ENCODE results near the gene IGSF21. TPM values are rescaled to one million over a fixed set of nuclear protein-coding genes. Genes with fewer than 3 reads are reported as not detected.

The IGSF21 gene
- total RNA-seq, 1 donor from 2014 or later: 0.10 TPM

- DNase-seq: no peak
Observed at GRCh38 chr1:18178111-18178510, 70.5 kb downstream of the IGSF21 start.

DNA sequence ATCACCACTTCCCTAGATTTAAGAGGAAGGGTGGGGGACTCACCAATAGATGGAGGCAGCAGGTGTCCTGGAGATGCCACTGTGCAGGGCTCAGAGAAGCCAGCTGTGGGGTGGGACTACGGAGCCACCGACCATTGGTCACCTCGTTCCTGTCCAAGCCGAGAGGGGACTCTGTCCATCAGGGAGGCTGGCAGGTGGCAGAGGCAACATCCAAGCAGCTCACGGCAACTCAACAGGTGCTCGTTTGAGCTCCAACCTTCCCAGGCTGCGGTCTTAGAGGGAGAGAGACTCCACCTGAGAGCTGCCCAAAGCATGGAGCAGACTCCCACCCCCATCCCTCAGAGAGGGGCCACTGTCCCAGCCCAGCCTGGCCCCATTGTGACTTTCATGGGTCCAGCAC lies 71.4 kb downstream of the IGSF21 start:
- no peak for DNase-seq

DNA sequence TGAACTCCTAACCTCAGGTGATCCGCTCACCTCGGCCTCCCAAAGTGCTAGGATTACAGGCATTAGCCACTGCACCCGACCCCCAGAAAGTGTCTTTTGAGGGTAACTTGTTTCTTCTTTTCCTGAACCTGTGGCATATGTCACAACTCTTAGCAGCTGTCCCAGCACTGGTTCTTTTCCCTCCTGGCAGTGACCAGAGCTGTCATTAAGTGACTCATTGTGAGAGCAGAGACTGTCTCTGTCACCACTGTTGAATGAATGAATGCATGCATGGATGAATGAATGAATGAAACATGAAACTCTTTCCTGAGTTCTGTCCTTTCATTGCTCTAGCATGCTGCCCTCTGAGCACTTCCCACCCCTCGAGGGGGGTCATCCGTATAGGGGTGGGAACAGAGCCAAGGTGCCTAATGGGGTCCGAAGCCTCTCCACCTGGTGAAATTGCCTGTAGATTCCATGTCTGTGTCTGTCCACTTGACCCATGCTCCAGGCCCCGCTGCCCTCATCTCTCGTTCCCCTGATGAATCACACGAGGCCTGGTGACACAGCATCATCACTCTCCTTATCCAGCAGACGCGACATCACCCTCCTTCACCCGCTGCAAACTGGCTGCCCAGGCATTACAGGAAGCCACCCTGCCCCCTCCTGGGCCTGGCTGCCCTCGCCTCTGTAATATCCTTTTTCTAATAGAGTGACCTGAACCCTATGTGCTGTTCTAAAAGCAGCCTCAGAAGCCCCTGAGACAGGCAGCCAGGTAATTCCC lies 75.0 kb downstream of the IGSF21 start:
- DNase-seq: no peak

- no peak for DNase-seq
Observed at GRCh38 chr1:18183533-18183932, 75.9 kb downstream of the IGSF21 start.

- DNase-seq: no peak
Observed at GRCh38 chr1:18187054-18187453, 79.5 kb downstream of the IGSF21 start.

GRCh38 chr1:18188820-18189517 lies 81.4 kb downstream of the IGSF21 start:
- DNase-seq: no peak

DNA sequence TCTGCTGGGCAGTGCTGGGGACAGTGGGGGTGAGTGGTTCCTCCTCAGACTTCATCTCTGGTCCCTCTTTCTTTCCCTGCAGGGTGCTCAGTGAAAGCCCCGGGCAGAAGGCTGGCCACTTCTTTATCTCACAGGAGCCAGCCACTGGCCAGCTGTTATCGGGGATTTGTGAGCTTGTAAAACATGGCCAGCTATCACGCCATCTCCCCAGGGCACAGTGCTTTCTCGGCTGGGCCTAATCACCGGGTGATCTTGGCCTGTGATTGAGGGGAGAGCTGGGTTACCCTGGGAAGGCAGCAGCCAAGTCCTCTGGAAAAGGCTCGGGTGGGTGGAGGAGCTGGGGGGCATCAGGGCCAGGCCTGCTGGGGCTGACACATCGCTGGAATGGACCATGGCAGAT lies 83.0 kb downstream of the IGSF21 start:
- no peak for DNase-seq

DNA sequence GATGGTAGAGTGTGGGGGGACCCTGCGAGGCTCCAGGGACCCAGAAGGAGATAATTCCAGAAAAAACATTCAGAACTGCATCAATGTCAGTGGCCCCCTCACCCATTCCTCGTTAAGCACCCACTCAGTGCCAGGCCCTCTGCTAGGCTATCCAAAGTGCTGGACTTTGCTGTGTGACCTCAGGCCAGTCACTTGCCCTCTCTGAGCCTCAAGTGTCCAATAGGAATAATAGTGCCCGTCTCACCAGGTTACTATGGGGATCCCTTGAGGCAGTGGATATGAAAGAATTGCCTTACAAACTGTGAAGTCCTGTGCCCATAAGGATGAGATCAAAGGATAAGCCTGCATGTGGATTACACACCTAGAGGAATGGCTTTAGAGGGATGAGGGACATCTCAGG lies 83.4 kb downstream of the IGSF21 start:
- DNase-seq: no peak

GRCh38 chr1:18191481-18192155 lies 84.0 kb downstream of the IGSF21 start:
- peak; percentile 56 for DNase-seq

- no peak for DNase-seq
Observed at GRCh38 chr1:18192182-18192581, 84.6 kb downstream of the IGSF21 start.

GRCh38 chr1:18192974-18193373 lies 85.4 kb downstream of the IGSF21 start:
- DNase-seq: no peak

DNA sequence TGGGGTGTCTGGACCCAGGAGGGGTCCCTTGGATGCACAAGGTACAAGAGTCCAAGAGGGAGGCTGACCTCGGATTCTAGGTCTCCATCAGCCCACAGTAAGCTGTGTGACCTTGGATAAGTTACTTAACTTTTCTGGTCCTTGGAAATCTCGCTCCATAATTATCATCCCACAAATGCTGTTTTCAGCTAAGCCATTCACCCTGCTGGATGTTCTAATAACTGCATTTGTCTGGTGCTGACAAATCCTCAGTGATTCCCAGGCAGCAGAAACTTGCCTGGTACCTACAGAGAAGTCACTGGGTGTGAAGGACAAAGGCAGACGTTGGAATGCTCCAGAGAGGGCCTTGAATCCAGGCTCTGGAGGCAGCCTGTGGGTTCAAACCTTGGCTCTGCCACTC lies 89.7 kb downstream of the IGSF21 start:
- DNase-seq: no peak

DNA sequence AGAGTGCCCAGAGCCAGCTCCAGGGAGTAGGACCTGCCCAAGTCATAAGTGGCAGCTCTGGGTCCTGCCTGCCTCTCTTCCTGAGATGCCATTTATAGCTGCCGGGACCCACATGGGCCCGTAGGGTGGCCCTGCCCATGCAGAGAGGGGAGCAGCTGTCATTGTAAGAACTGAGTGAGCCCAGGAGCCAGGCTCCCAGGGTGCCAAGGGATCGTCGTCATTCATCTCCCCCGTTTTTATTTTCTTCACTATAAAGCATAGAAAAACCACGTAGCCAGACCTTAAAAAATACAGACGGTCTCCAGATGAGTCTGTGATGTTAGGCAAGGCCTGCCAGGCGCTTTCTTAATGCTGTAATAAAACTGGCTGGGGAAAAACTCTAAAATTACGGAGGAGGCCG lies 90.7 kb downstream of the IGSF21 start:
- DNase-seq: peak; percentile 81

DNA sequence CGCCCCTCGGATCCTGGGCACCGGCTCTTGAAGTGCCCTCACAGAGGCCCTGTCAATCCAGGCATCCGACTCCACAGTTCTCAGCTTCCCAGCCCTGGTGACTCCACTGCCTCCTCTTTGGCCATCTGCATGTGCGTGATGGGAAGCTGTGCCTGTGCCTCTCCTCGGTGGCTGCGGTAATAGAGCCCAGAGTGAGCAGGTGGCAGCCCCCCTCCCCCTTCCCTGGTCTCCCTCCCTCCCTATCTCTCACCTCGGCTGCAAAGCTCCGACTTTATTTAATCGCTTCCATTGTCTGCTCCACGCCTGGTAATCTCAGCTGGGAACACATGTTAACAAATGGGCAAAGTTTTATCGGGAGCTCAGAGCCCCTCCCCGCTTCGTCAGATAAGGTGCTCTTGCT lies 91.9 kb downstream of the IGSF21 start:
- no peak for DNase-seq

DNA sequence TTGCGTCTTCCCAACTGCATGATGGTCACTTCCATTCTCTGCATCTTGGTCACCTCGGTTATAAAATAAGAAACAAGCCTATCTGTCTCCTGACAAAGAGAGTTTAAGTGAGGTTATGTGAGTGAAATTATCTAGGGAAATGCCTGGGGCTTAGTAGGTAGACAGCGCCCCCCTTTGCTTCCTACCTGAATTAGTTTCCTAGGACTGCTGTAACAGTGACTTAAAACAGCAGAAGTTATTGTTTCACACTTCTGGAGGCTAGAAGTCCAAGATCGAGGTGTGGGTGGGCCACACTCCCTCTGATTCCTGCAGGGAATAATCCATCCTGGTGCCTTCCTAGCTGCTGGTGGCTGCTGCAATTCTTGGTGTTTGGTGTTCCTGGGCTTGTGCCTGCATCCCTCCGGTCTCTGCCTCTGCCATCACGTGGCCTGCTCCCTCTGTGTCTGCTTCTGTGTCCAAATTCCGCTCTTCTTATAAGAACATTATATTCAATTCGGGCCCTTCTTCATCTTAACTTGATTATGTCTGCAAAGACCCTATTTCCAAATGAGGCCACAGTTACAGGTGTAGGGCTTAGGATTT lies 92.6 kb downstream of the IGSF21 start:
- DNase-seq: no peak

DNA sequence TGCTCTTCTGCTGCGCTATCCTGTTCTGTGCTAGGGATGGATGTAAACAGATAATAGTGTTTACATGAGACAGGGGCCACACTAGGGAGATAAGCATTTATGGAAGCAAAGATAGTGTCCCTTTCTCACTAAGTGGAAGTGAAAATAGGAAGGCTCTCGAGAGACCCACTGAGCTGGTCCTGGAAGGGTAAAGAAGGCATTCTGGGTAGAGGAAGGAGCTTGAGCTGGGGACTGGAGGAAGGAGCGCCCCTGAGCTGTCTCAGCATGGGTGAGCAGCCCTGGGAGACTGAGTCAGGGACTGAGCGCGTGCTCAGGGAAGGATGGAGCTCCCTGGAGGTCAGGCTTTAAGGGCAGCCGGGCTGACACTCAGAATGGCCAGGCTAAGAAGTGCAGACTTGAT lies 93.3 kb downstream of the IGSF21 start:
- no peak for DNase-seq

DNA sequence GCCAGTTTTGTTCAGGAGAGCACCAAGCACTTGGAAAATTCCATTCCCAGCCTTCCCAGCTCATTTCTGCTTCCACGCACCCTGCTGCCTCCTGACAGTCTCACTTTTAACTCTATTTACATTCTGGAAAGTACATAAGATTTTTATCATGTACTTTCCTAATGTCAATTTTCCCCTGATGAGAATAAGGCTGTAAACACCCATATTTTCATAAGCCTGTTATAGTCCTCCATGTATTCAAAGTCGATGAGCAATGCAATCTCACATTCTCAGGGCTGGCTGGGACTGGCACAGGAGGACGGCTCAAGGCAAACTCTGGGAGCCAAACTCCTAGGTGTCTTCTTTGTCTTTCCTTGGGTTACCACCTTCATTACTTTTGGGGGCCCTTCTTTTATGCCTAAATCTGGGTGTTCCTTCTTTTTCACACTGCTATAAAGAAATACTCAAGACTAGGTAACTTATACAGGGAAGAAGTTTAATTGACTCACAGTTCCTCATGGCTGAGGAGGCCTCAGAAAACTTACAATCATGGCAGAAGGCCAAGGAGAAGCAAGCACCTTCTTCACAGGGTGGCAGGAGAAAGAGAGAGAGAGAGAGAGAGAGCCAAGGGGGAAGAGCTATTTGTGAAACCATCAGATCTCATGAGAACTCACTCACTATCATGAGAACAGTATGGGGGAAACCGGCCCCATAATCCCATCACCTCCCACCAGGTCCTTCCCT lies 94.6 kb downstream of the IGSF21 start:
- DNase-seq: no peak

GRCh38 chr1:18203645-18204044 lies 96.0 kb downstream of the IGSF21 start:
- DNase-seq: no peak

GRCh38 chr1:18204575-18204974 lies 97.0 kb downstream of the IGSF21 start:
- no peak for DNase-seq

DNA sequence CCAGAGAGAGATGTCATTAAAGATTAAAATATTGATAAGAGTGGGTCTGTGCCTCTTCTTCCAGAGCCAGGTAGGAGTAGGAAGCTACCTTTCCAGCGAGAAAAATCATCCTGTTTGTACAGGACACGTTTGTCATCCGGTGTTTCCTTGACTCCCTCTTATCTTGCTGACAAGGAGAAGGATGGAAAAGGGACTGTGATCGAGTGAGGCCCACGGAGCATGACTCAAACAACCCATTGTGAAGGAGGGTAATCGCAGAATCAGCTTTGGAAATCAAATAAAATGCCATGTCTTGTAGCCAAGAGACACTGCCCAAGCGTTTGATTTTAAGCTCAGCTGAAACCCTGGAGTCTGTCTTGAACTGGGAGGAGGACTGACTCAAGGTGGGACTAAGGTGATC lies 97.7 kb downstream of the IGSF21 start:
- DNase-seq: no peak

DNA sequence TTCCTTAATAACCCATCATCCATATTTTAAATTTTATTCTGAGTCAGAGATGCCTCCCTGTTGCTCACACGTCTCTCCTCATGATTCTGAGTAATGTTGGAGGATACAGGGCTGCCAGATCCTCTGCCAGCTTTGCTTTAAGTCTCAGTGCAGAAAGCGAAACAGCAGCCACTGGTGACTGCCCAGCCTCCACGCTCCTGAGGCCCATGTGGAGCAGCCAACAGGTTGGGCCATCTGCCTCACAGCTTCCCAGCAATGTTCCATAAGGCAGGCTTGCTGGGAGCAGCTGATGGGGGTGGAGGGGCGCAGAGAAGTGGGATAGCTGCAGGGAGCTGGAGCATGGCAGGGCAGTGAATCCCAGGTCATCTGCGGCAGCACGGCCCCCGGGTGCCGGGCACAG lies 104.2 kb downstream of the IGSF21 start:
- no peak for DNase-seq

DNA sequence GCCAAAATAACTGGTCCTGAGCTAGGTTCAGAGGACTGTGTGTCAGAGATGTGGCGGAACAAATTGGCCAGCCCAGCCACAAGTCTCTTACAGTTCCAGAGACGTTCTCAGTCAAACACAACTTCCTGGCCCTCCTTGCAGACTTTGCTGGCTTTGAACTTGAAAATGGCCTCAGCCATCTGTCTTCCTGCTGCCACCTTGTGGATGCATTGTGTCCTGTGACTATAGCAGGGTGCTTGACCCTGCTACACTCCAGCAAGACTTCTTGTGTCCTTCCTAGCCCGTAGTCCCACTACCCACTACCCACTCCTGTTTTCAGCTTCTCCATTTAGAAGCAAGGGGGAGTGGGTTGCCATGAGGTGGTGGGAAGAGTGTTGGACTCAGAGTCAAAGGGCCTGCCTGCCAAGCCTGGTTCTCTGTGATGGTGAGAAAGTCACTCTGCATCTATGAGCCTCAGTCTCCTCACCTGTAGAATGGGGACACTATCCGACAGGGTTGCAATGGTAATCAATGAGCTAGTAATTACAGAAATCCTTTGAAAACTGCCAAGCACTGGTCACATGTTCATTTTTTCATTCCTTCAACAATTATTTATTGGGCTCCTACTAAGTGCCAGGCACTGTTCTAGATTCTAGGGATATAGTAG lies 109.9 kb downstream of the IGSF21 start:
- DNase-seq: no peak
